GM10248 (cell line): ENCODE measurements around the gene TADA1.

Experiments
- CTCF ChIA-PET: fragments of 300-600 bp; sonication (Branson Sonifier 250); formaldehyde crosslinking; extraction: SDS; loops from one replicate; lab custom pipeline; 2021; ENCODE audit warnings: antibody characterized with exemption; lab: Yijun Ruan, JAX
- POLR2A ChIA-PET: fragments of 350-650 bp; sonication (Branson Sonifier 250); formaldehyde crosslinking; extraction: SDS; loops from one replicate; lab custom pipeline; 2020; ENCODE audit warnings: antibody characterized with exemption; lab: Yijun Ruan, JAX
- DNase-seq: peaks from one replicate; pipeline ENCODE4 v3.0.0; 2012; ENCODE audit errors: extremely low spot score
- TF ChIP-seq, protein P1 (sequence below): IDR thresholded peaks from 2 replicates; pipeline ENCODE4 v1.5.1; 2012; ENCODE audit warnings: mild to moderate bottlenecking, low read depth; ENCODE audit errors: extremely low read depth, missing control alignments, control extremely low read depth

Gene TADA1

DNA sequence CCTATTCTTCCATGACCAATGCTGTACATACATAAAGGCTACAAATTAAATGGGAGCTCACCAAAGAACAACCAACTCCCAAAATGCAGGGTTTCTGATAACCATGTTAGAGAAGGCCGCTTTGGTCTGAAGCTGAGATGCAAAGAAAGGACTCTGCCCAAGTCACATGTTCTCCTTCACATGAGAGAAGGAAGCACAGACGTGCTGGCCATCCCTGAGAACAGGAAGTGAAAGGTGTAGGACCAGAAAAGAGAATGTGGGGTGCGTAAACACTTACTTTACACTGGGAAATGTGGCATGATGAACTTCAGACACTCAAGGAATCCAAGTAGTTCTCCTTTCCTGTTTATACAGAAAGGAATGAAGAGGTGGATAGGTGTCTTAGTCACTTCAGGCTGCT is 31.7 kb upstream of the TADA1 start:
- CTCF ChIA-PET, result interaction anchor here (1.5 to 17.7 kb wide), 2 partner anchors 10 to 151 kb away, joined by 4 to 659 read pairs; no protein-coding TSS in a partner anchor
- POLR2A ChIA-PET, result no interaction called here
- peak; percentile 17 for DNase-seq
- TF ChIP-seq, protein P1, sequence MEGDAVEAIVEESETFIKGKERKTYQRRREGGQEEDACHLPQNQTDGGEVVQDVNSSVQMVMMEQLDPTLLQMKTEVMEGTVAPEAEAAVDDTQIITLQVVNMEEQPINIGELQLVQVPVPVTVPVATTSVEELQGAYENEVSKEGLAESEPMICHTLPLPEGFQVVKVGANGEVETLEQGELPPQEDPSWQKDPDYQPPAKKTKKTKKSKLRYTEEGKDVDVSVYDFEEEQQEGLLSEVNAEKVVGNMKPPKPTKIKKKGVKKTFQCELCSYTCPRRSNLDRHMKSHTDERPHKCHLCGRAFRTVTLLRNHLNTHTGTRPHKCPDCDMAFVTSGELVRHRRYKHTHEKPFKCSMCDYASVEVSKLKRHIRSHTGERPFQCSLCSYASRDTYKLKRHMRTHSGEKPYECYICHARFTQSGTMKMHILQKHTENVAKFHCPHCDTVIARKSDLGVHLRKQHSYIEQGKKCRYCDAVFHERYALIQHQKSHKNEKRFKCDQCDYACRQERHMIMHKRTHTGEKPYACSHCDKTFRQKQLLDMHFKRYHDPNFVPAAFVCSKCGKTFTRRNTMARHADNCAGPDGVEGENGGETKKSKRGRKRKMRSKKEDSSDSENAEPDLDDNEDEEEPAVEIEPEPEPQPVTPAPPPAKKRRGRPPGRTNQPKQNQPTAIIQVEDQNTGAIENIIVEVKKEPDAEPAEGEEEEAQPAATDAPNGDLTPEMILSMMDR, result no peak

- DNase-seq, result no peak
- TF ChIP-seq, protein P1, result no peak
- POLR2A ChIA-PET, result no interaction called here
- CTCF ChIA-PET, result interaction anchor here (1.1 to 17.7 kb wide), 3 partner anchors 9 to 151 kb away, joined by 3 to 659 read pairs (median 4); no protein-coding TSS in a partner anchor
Observed at GRCh38 chr1:166907051-166907450, 31.0 kb upstream of the TADA1 start.

DNA sequence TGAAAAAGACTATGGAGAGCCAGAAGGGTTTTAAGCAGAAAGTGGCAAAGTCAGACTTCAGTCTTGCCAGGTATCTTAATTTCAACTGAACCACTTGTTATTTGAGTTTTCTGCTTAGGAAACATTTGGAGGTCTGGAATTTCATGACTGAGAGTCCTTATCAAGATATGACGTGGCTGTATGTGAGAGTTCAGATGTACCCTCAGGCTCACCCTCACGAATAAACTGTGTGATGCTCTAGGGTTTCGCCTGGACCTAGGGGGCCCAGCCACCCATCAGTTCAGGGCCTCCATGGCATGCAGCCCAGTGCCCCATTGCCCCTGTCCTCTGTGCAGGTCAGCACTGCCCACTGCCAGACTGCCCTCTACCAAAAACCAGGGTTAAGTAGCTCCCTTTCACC is 30.6 kb upstream of the TADA1 start:
- POLR2A ChIA-PET, result no interaction called here
- DNase-seq, result no peak
- CTCF ChIA-PET, result interaction anchor here (1.1 to 17.7 kb wide), 5 partner anchors 8 to 152 kb away, joined by 3 to 659 read pairs (median 4); no protein-coding TSS in a partner anchor
- TF ChIP-seq, protein P1, result no peak

GRCh38 chr1:166905900-166906299 is 29.8 kb upstream of the TADA1 start:
- ChIA-PET POLR2A (no interaction called here), CTCF (interaction anchor here (1.1 to 17.7 kb wide), 7 partner anchors 9 to 152 kb away, joined by 3 to 659 read pairs (median 4); no protein-coding TSS in a partner anchor)
- no peak for DNase-seq
- TF ChIP-seq, protein P1, result no peak

DNA sequence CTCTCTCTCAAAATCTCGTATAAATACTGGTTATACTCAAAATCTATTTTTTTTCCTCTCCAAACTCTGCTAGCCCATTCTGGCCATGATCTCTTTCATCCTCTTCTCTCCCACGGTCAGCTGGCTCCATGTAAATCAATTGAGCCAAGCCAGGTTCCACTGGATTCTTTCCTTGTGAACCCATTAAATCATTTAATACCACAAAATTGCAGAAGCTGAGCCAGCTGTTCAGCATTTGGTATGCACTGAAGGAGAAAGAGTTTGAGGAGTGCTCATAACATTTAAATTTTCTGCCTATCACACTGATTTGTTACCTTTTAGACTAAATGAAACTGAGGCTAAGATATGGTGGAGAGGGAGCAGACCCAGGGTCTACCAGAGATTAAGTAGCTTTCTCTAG is 29.1 kb upstream of the TADA1 start:
- DNase-seq, result no peak
- ChIA-PET CTCF (interaction anchor here (1.2 to 17.7 kb wide), 6 partner anchors 10 to 153 kb away, joined by 3 to 659 read pairs (median 5); no protein-coding TSS in a partner anchor), POLR2A (no interaction called here)
- TF ChIP-seq, protein P1, result no peak

GRCh38 chr1:166903232-166903631 is 27.2 kb upstream of the TADA1 start:
- TF ChIP-seq, protein P1, result no peak
- DNase-seq, result no peak
- POLR2A ChIA-PET, result no interaction called here
- CTCF ChIA-PET, result interaction anchor here (17.7 kb wide), 1 partner anchor 155 kb away, joined by 659 read pairs; no protein-coding TSS in a partner anchor

GRCh38 chr1:166902279-166902678 is 26.2 kb upstream of the TADA1 start:
- TF ChIP-seq, protein P1, result no peak
- ChIA-PET CTCF (interaction anchor here (1.3 to 5.8 kb wide), 3 partner anchors 7 to 157 kb away, joined by 4 to 39 read pairs (median 23); no protein-coding TSS in a partner anchor), POLR2A (no interaction called here)
- no peak for DNase-seq
